Neural progenitor cell (in vitro differentiated cells): Measurements from ENCODE around the gene KCNJ10. TPM values are rescaled to one million over a fixed set of nuclear protein-coding genes. Genes with fewer than 3 reads are reported as not detected.

Source experiments
- DNase-seq: peaks from one replicate; pipeline ENCODE4 v3.0.0-alpha.2; 2016; ENCODE audit warnings: low spot score
- H2AFZ ChIP-seq: fragments of 200-600 bp; sonication (generic); replicated peaks from 2 replicates; pipeline ENCODE4 v1.6.1; 2016; ENCODE audit warnings: antibody characterized with exemption
- H3F3A ChIP-seq: fragments of 200-600 bp; sonication (generic); 2 replicates; pipeline ENCODE4 v1.6.1; 2016; ENCODE audit warnings: antibody characterized with exemption, low read depth
- H3K27ac ChIP-seq: fragments of 200-600 bp; sonication (generic); 2 replicates; pipeline ENCODE4 v1.5.1; 2016; ENCODE audit warnings: mild to moderate bottlenecking
- H3K27me3 ChIP-seq: fragments of 200-600 bp; sonication (generic); 2 replicates; pipeline ENCODE4 v1.6.1; 2016; ENCODE audit warnings: mild to moderate bottlenecking, moderate library complexity
- H3K36me3 ChIP-seq: fragments of 200-600 bp; sonication (generic); 2 replicates; pipeline ENCODE4 v1.5.1; 2016
- H3K4me1 ChIP-seq: fragments of 200-600 bp; sonication (generic); 2 replicates; pipeline ENCODE4 v1.6.1; 2016; ENCODE audit warnings: mixed run types
- H3K4me2 ChIP-seq: fragments of 200-600 bp; sonication (generic); 2 replicates; pipeline ENCODE4 v1.6.1; 2016
- H3K4me3 ChIP-seq: fragments of 200-600 bp; sonication (generic); 2 replicates; pipeline ENCODE4 v1.5.1; 2016
- H3K79me2 ChIP-seq: fragments of 200-600 bp; sonication (generic); 2 replicates; pipeline ENCODE4 v1.6.1; 2016; ENCODE audit warnings: low read depth
- H3K9ac ChIP-seq: fragments of 200-600 bp; sonication (generic); 2 replicates; pipeline ENCODE4 v1.6.1; 2016
- H3K9me3 ChIP-seq: fragments of 200-600 bp; sonication (generic); 2 replicates; pipeline ENCODE4 v1.5.1; 2016; ENCODE audit warnings: low read depth
- H4K20me1 ChIP-seq: fragments of 200-600 bp; sonication (generic); 2 replicates; pipeline ENCODE4 v1.6.1; 2016; ENCODE audit warnings: low read depth
- H3K27ac Mint-ChIP-seq: 3 replicates; pipeline ENCODE4 v1.8.0; 2021; ENCODE audit warnings: mixed read lengths
- H3K27me3 Mint-ChIP-seq: 2 replicates; pipeline ENCODE4 v1.8.0; 2022; ENCODE audit warnings: low read depth, mild to moderate bottlenecking, inconsistent platforms, moderate library complexity, mixed read lengths; ENCODE audit not compliant: insufficient read depth
- H3K36me3 Mint-ChIP-seq: 3 replicates; pipeline ENCODE4 v1.8.0; 2021; ENCODE audit warnings: mixed read lengths
- H3K4me1 Mint-ChIP-seq: 3 replicates; pipeline ENCODE4 v1.8.0; 2021; ENCODE audit warnings: mixed read lengths
- H3K4me3 Mint-ChIP-seq: 3 replicates; pipeline ENCODE4 v1.8.0; 2021; ENCODE audit warnings: mild to moderate bottlenecking, moderate library complexity, mixed read lengths
- H3K9me3 Mint-ChIP-seq: 3 replicates; pipeline ENCODE4 v1.8.0; 2020; ENCODE audit warnings: mixed read lengths
- EZH2 ChIP-seq: fragments of 200-600 bp; sonication (generic); IDR thresholded peaks from 2 replicates; pipeline ENCODE4 v1.6.1; 2017; ENCODE audit warnings: antibody characterized with exemption, mild to moderate bottlenecking, moderate library complexity
- EZH2phosphoT487 ChIP-seq: fragments of 200-600 bp; sonication (generic); IDR thresholded peaks from 2 replicates; pipeline ENCODE4 v1.6.1; 2017; ENCODE audit warnings: antibody characterized with exemption
- total RNA-seq: library from RNA; depleted of rRNA; stranded (reverse); fragments of >200 nt; gene quantifications from 2 replicates; pipeline ENCODE4 v1.2.3, GENCODE V29; 2015; ENCODE audit warnings: low replicate concordance
- TF ChIP-seq, protein P1 (sequence below): fragments of 200-600 bp; sonication (generic); IDR thresholded peaks from 2 replicates; pipeline ENCODE4 v1.5.1; 2017; ENCODE audit warnings: antibody characterized with exemption, mild to moderate bottlenecking

The KCNJ10 gene
- total RNA-seq, 1 donor from 2014 or later, result not detected

- Histone ChIP-seq H3K4me3 (no peak overlapping the region), H3K79me2 (no peaks in the 10 kb centered on the region), H4K20me1 (no peaks in the 10 kb centered on the region), H3K4me1 (no peaks in the 10 kb centered on the region), H3F3A (no peaks in the 10 kb centered on the region), H3K27ac (no peak overlapping the region), H3K36me3 (no peaks in the 10 kb centered on the region), H3K9me3 (no peaks in the 10 kb centered on the region), H3K4me2 (no peak overlapping the region), H3K27me3 (peaks cover 6% of the 10 kb centered on the region), H3K9ac (no peak overlapping the region), H2AFZ (no peak overlapping the region)
- Mint-ChIP-seq H3K9me3 (peaks cover 2% of the 10 kb centered on the region), H3K27ac (no peak overlapping the region), H3K4me3 (no peak overlapping the region), H3K4me1 (peaks cover 4% of the 10 kb centered on the region), H3K27me3 (peaks cover 2% of the 10 kb centered on the region), H3K36me3 (no peaks in the 10 kb centered on the region)
- TF ChIP-seq EZH2phosphoT487 (no peak), EZH2 (no peak)
- TF ChIP-seq, protein P1, sequence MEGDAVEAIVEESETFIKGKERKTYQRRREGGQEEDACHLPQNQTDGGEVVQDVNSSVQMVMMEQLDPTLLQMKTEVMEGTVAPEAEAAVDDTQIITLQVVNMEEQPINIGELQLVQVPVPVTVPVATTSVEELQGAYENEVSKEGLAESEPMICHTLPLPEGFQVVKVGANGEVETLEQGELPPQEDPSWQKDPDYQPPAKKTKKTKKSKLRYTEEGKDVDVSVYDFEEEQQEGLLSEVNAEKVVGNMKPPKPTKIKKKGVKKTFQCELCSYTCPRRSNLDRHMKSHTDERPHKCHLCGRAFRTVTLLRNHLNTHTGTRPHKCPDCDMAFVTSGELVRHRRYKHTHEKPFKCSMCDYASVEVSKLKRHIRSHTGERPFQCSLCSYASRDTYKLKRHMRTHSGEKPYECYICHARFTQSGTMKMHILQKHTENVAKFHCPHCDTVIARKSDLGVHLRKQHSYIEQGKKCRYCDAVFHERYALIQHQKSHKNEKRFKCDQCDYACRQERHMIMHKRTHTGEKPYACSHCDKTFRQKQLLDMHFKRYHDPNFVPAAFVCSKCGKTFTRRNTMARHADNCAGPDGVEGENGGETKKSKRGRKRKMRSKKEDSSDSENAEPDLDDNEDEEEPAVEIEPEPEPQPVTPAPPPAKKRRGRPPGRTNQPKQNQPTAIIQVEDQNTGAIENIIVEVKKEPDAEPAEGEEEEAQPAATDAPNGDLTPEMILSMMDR, result no peak
- no peak for DNase-seq
These were observed 89.9 kb downstream of the KCNJ10 start for GRCh38 chr1:159980076-159980475.

GRCh38 chr1:159979257-159979656 lies 90.7 kb downstream of the KCNJ10 start:
- H4K20me1 ChIP-seq, result no peaks in the 10 kb centered on the region
- no peak overlapping the region for H3K4me2 ChIP-seq
- peaks cover 2% of the 10 kb centered on the region for H3K27me3 Mint-ChIP-seq
- H3K9ac ChIP-seq, result no peak overlapping the region
- no peak overlapping the region for H3K27ac ChIP-seq
- no peaks in the 10 kb centered on the region for H3K79me2 ChIP-seq
- H3K9me3 Mint-ChIP-seq, result peaks cover 2% of the 10 kb centered on the region
- H3K4me3 Mint-ChIP-seq, result no peak overlapping the region
- no peak overlapping the region for H3K4me3 ChIP-seq
- no peak overlapping the region for H3K27ac Mint-ChIP-seq
- peaks cover 6% of the 10 kb centered on the region for H3K27me3 ChIP-seq
- no peaks in the 10 kb centered on the region for H3K9me3 ChIP-seq
- TF ChIP-seq, protein P1, result no peak
- no peak for TF ChIP-seq EZH2
- no peak for TF ChIP-seq EZH2phosphoT487
- H3K4me1 ChIP-seq, result no peaks in the 10 kb centered on the region
- no peaks in the 10 kb centered on the region for H3K36me3 ChIP-seq
- H3F3A ChIP-seq, result no peaks in the 10 kb centered on the region
- no peaks in the 10 kb centered on the region for H3K36me3 Mint-ChIP-seq
- no peak overlapping the region for H2AFZ ChIP-seq
- H3K4me1 Mint-ChIP-seq, result peaks cover 4% of the 10 kb centered on the region
- DNase-seq, result no peak

- Mint-ChIP-seq H3K27me3 (peaks cover 3% of the 10 kb centered on the region), H3K9me3 (peaks cover 2% of the 10 kb centered on the region), H3K36me3 (no peaks in the 10 kb centered on the region), H3K27ac (no peak overlapping the region), H3K4me3 (no peak overlapping the region), H3K4me1 (no peaks in the 10 kb centered on the region)
- Histone ChIP-seq H3F3A (no peaks in the 10 kb centered on the region), H3K4me1 (no peaks in the 10 kb centered on the region), H3K36me3 (no peaks in the 10 kb centered on the region), H3K79me2 (no peaks in the 10 kb centered on the region), H3K9me3 (no peaks in the 10 kb centered on the region), H4K20me1 (no peaks in the 10 kb centered on the region), H3K4me2 (no peak overlapping the region), H3K27me3 (peaks cover 6% of the 10 kb centered on the region), H3K27ac (no peak overlapping the region), H3K4me3 (no peak overlapping the region), H2AFZ (no peak overlapping the region), H3K9ac (no peak overlapping the region)
- no peak for DNase-seq
- TF ChIP-seq EZH2phosphoT487, result no peak
These were observed 91.9 kb downstream of the KCNJ10 start for GRCh38 chr1:159978107-159978398.

- no peak for DNase-seq
- H3K27ac ChIP-seq, result no peak overlapping the region
- TF ChIP-seq EZH2phosphoT487 (no peak), EZH2 (no peak)
- TF ChIP-seq, protein P1, result no peak
- no peak overlapping the region for H3K4me3 Mint-ChIP-seq
- no peaks in the 10 kb centered on the region for H3F3A ChIP-seq
- H2AFZ ChIP-seq, result no peak overlapping the region
- H3K9me3 ChIP-seq, result no peaks in the 10 kb centered on the region
- H3K36me3 Mint-ChIP-seq, result no peaks in the 10 kb centered on the region
- no peak overlapping the region for H3K4me3 ChIP-seq
- no peaks in the 10 kb centered on the region for H3K79me2 ChIP-seq
- H3K27me3 ChIP-seq, result peaks cover 6% of the 10 kb centered on the region
- no peaks in the 10 kb centered on the region for H3K36me3 ChIP-seq
- H3K9me3 Mint-ChIP-seq, result peaks cover 2% of the 10 kb centered on the region
- no peaks in the 10 kb centered on the region for H4K20me1 ChIP-seq
- no peak overlapping the region for H3K27ac Mint-ChIP-seq
- H3K27me3 Mint-ChIP-seq, result peaks cover 3% of the 10 kb centered on the region
- no peak overlapping the region for H3K9ac ChIP-seq
- H3K4me1 Mint-ChIP-seq, result no peaks in the 10 kb centered on the region
- H3K4me2 ChIP-seq, result no peak overlapping the region
- no peaks in the 10 kb centered on the region for H3K4me1 ChIP-seq
These were observed 92.4 kb downstream of the KCNJ10 start for GRCh38 chr1:159977364-159978106.
